ENCODE data around the gene PDCD1. TPM values are rescaled to one million over a fixed set of nuclear protein-coding genes. Genes with fewer than 3 reads are reported as not detected.

The PDCD1 gene
- total and polyA plus RNA-seq, 10 of the 15 experiments (the other 5 are each of a cell fraction or from before 2014, with no cell fraction given), result 0.62 to 6.4 (median 2.9) TPM; not detected in 2

- FAIRE-seq (no peak), DNase-seq (ENCODE audit: low read depth, low spot score) (no peak), ATAC-seq (no peak)
- Histone ChIP-seq H3K79me2 (ENCODE audit: control insufficient read depth, insufficient read depth, low read length) (no peaks in the 10 kb centered on the region; the same call in 1 of the 2 replicates), H3K4me3 (no peak overlapping the region), H4K20me1 (ENCODE audit: control insufficient read depth, insufficient read depth) (no peaks in the 10 kb centered on the region), H3K27ac (ENCODE audit: control insufficient read depth, insufficient read depth) (no peak overlapping the region; the same call in 1 of the 2 replicates), H3K27me3 (replicated peaks in 1 of 2; ENCODE audit: control insufficient read depth in 2 of 2, insufficient read depth in 2 of 2, low read length in 1 of 2) (no peaks in the 10 kb centered on the region), H3K4me2 (ENCODE audit: control insufficient read depth, insufficient read depth) (peak overlapping the region; percentile 38), H2AFZ (ENCODE audit: control insufficient read depth, low read depth, low read length) (no peak overlapping the region), H3K4me1 (ENCODE audit: control insufficient read depth, insufficient read depth, low read length) (peaks cover 8% of the 10 kb centered on the region), H3K9me3 (replicated peaks; ENCODE audit: control insufficient read depth, insufficient read depth, low read length) (no peaks in the 10 kb centered on the region; the same call in 2 of the 3 replicates), H3K36me3 (ENCODE audit: control insufficient read depth in 2 of 2, insufficient read depth in 2 of 2, low read length in 1 of 2) (no peaks in the 10 kb centered on the region), H3K9ac (ENCODE audit: control insufficient read depth, insufficient read depth, low read length) (no peak overlapping the region; the same call in 1 of the 2 replicates)
- no TSS peak for BruUV-seq (replicated peaks)
- ChIA-PET SMC1A (ENCODE audit: uncharacterized antibody, unreplicated experiment) (no interaction called here), POLR2A (interaction anchor here (1.0 to 1.2 kb wide), 2 partner anchors 185 to 569 kb away, joined by 3 read pairs; partner anchors contain the start of gene ING5), CTCF (interaction anchor here (0.7 kb wide), 1 partner anchor 157 kb away, joined by 3 read pairs; no protein-coding TSS in a partner anchor), RAD21 (ENCODE audit: unreplicated experiment) (interaction anchor here (1.0 kb wide), 1 partner anchor 77 kb away, joined by 3 read pairs; no protein-coding TSS in a partner anchor)
- 94% methylated on average over 18 of the region's 19 CpGs for WGBS (ENCODE audit: insufficient coverage, insufficient replicate concordance, low lambda C conversion rate, missing lambda C conversion rate)
- TF ChIP-seq ASH2L (IDR thresholded peaks at IDR 0.05; ENCODE audit: borderline replicate concordance, low read depth) (no peak), BCL3 (IDR thresholded peaks at IDR 0.05; ENCODE audit: borderline replicate concordance, insufficient read depth, low read depth, low read length, poor library complexity, severe bottlenecking) (no peak), EP300 (IDR thresholded peaks at IDR 0.05; ENCODE audit: borderline replicate concordance in 1 of 2, control insufficient read depth in 1 of 2, low read depth in 2 of 2, low read length in 2 of 2) (no peak), FOXK2 (IDR thresholded peaks at IDR 0.05) (no peak), EGR1 (IDR thresholded peaks at IDR 0.05; ENCODE audit: borderline replicate concordance in 1 of 2, low read depth in 2 of 2, low read length in 2 of 2) (no peak), ESRRA (IDR thresholded peaks at IDR 0.05; ENCODE audit: low read length) (no peak), SP1 (IDR thresholded peaks at IDR 0.05; ENCODE audit: low read depth, low read length) (no peak), ZNF274 (IDR thresholded peaks at IDR 0.05; ENCODE audit: insufficient read depth, insufficient read length) (no peak), REST (IDR thresholded peaks at IDR 0.05; ENCODE audit: low read depth, low read length) (no peak)
- in situ Hi-C loops (cut with MboI), result no loop called here
- intact Hi-C loops (cut with micrococcal nuclease; ENCODE audit: unreplicated experiment), result no loop called here
Observed at GRCh38 chr2:241886840-241887447, 28.2 kb upstream of the PDCD1 start.
